H1 (cell line): ENCODE results near the gene OPCML.

ENCODE experiments used
- POLR2A ChIP-seq, 2 experiments: IDR thresholded peaks; 1 replicate in 1 of 2; 2 replicates in 1 of 2; pipeline ENCODE4 v1.6.1; 2011; ENCODE audit warnings: low read depth in 2 of 2, low read length in 2 of 2, mild to moderate bottlenecking in 2 of 2; ENCODE audit errors: control extremely low read depth in 1 of 2
- ZNF274 ChIP-seq: IDR thresholded peaks from 2 replicates; pipeline ENCODE4 v1.7.0; 2012; ENCODE audit warnings: low read length, borderline replicate concordance; ENCODE audit errors: extremely low read depth
- TF ChIP-seq, protein P1 (sequence below), 3 experiments: IDR thresholded peaks; 1 replicate in 2 of 3; 2 replicates in 1 of 3; pipeline versions ENCODE4 v1.5.1 to v1.6.1; 2011; ENCODE audit warnings: low read length in 3 of 3, mild to moderate bottlenecking in 3 of 3, inconsistent platforms in 2 of 3, low read depth in 1 of 3, moderate library complexity in 1 of 3; ENCODE audit not compliant: insufficient read depth in 1 of 3; ENCODE audit errors: control extremely low read depth in 1 of 3

DNA sequence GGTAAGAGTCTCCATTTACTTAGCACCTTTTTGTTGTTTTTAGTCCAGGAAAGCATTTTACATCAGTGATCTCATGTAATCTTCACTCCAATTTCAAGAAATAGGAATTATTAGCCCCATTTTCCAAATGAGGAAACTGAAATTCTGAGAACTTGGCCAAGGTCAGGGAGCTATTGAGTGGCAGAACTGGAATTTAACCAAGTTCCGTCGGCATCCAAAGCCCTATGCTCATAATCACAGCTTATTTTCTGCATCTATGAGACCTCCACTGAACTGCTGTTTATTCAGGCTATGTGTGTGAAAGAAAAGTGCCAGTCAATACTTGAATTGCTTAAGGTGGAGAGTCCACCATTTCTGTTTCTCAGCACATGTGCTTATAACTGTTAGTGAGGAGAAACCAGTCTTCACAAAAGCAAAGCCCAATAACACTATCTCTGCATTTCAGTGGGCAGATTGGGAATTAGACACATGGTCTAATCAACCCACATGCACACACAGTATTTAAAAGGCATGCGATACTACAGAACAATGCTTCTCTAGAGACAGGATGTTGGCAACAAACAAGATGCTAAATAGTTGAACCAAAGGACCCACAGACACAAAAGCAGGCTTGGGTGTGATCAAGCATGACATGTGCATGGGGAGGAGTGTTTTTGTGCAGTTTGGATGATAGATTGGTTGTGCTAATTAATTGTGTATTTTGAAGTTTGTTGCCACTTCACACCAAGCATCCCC lies 780.6 kb downstream of the OPCML start:
- TF ChIP-seq, protein P1, sequence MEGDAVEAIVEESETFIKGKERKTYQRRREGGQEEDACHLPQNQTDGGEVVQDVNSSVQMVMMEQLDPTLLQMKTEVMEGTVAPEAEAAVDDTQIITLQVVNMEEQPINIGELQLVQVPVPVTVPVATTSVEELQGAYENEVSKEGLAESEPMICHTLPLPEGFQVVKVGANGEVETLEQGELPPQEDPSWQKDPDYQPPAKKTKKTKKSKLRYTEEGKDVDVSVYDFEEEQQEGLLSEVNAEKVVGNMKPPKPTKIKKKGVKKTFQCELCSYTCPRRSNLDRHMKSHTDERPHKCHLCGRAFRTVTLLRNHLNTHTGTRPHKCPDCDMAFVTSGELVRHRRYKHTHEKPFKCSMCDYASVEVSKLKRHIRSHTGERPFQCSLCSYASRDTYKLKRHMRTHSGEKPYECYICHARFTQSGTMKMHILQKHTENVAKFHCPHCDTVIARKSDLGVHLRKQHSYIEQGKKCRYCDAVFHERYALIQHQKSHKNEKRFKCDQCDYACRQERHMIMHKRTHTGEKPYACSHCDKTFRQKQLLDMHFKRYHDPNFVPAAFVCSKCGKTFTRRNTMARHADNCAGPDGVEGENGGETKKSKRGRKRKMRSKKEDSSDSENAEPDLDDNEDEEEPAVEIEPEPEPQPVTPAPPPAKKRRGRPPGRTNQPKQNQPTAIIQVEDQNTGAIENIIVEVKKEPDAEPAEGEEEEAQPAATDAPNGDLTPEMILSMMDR (IDR thresholded peaks at IDR 0.05; ENCODE audit: control extremely low read depth in 1 of 3, insufficient read depth in 1 of 3, low read depth in 1 of 3, low read length in 3 of 3): no peak
- TF ChIP-seq ZNF274 (no peak), POLR2A (IDR thresholded peaks at IDR 0.05; ENCODE audit: control extremely low read depth in 1 of 2, low read depth in 2 of 2, low read length in 2 of 2) (no peak)
